Adrenal gland (tissue), 5 donors: ENCODE results near the gene CDH2.

Experiments
- POLR2A ChIP-seq, 2 donors: fragments of 450-650 bp; IDR thresholded peaks; one replicate each; pipeline ENCODE4 v1.6.1; 2017; ENCODE audit warnings: antibody characterized with exemption in 2 of 2, mild to moderate bottlenecking in 2 of 2, moderate library complexity in 1 of 2
- TF ChIP-seq, protein P1 (sequence below), 6 experiments: fragments of 450-650 bp in 4 of 6; fragments of 200-600 bp in 2 of 6; sonication (generic) in 1 of 6; IDR thresholded peaks; 1 replicate in 5 of 6; 2 replicates in 1 of 6; pipeline versions ENCODE4 v1.5.1 to v1.8.0; 2016 to 2021; ENCODE audit warnings: antibody characterized with exemption in 6 of 6, mild to moderate bottlenecking in 2 of 6, moderate library complexity in 1 of 6
- donor health status: DM: no; HTN: no; CAD: no.

DNA sequence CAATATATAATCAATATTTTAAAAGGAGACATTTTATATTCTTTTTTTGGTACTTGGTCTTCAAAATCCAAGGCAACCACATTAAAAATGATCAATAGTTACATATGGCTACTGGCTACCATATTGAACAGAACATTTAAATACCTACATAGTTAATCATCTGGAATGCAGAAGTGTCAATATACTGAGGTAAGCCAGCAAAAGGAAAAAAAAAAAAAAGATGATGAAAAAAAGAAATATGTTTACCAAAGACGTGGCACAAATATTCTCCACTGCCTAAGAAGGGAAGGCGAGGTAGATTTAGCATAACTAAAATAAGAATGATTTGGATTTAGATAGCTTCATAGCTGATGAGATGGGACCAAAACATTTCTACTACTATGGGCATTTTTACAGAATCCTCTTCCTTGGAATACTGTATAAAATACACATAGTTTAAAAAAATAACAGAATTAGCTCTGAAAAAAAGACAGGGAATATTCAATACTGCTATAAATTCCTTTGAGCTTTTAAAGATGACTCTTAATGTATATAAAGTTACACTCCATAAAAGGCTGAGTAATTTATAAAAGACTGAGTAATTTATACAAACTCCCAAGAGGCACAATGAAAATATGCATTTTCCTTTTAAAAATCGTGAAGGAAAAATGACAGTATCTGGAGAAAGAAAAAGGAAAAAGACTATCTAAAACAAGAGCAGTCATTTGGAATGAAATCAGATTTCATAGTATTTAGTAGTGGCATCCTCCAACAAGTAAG is 63.5 kb downstream of the CDH2 start:
- TF ChIP-seq, protein P1, sequence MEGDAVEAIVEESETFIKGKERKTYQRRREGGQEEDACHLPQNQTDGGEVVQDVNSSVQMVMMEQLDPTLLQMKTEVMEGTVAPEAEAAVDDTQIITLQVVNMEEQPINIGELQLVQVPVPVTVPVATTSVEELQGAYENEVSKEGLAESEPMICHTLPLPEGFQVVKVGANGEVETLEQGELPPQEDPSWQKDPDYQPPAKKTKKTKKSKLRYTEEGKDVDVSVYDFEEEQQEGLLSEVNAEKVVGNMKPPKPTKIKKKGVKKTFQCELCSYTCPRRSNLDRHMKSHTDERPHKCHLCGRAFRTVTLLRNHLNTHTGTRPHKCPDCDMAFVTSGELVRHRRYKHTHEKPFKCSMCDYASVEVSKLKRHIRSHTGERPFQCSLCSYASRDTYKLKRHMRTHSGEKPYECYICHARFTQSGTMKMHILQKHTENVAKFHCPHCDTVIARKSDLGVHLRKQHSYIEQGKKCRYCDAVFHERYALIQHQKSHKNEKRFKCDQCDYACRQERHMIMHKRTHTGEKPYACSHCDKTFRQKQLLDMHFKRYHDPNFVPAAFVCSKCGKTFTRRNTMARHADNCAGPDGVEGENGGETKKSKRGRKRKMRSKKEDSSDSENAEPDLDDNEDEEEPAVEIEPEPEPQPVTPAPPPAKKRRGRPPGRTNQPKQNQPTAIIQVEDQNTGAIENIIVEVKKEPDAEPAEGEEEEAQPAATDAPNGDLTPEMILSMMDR (IDR thresholded peaks at IDR 0.05) = no peak
- no peak for TF ChIP-seq POLR2A (IDR thresholded peaks at IDR 0.05)
